NK-92 (cell line): ENCODE data around the gene LRRN3.
"Not testable (repeated sequence)": the region's sequence is repeated elsewhere in the genome, so short reads cannot be mapped to it uniquely, and the experiment has no call there.

Experiments used
- DNase-seq: peaks from one replicate; lab custom pipeline; 2025; ENCODE audit not compliant: unreplicated experiment; lab: John Stamatoyannopoulos, UW

Gene LRRN3

GRCh38 chr7:111090846-111091245 is at the start of gene LRRN3:
Gene LRRN3 (plus strand): TSS chr7:111091127. CDS start chr7:111122773, 31,646 bp downstream.
- no peak for DNase-seq

GRCh38 chr7:111041577-111041976 is 49.4 kb upstream of the LRRN3 start:
- no peak for DNase-seq

GRCh38 chr7:111042842-111043241 is 48.1 kb upstream of the LRRN3 start:
- no peak for DNase-seq

GRCh38 chr7:111043561-111043960 is 47.4 kb upstream of the LRRN3 start:
- no peak for DNase-seq

- no peak for DNase-seq
These were observed 45.5 kb upstream of the LRRN3 start for GRCh38 chr7:111045449-111045848.

GRCh38 chr7:111047595-111047994 is 43.3 kb upstream of the LRRN3 start:
- DNase-seq, result no peak

GRCh38 chr7:111049971-111050680 is 40.8 kb upstream of the LRRN3 start:
- DNase-seq, result no peak

- no peak for DNase-seq
These were observed 40.0 kb upstream of the LRRN3 start for GRCh38 chr7:111050875-111051416.

GRCh38 chr7:111051832-111052231 is 39.1 kb upstream of the LRRN3 start:
- DNase-seq, result no peak

GRCh38 chr7:111053035-111053434 is 37.9 kb upstream of the LRRN3 start:
- DNase-seq, result no peak

GRCh38 chr7:111056371-111056770 is 34.6 kb upstream of the LRRN3 start:
- no peak for DNase-seq

- no peak for DNase-seq
These were observed 33.9 kb upstream of the LRRN3 start for GRCh38 chr7:111057066-111057465.

- DNase-seq, result no peak
These were observed 31.1 kb upstream of the LRRN3 start for GRCh38 chr7:111059833-111060232.

- no peak for DNase-seq
These were observed 27.8 kb upstream of the LRRN3 start for GRCh38 chr7:111063166-111063565.

GRCh38 chr7:111067251-111067650 is 23.7 kb upstream of the LRRN3 start:
- DNase-seq, result no peak

- no peak for DNase-seq
These were observed 23.2 kb upstream of the LRRN3 start for GRCh38 chr7:111067682-111068081.

- DNase-seq, result no peak
These were observed 22.3 kb upstream of the LRRN3 start for GRCh38 chr7:111068618-111069017.

- no peak for DNase-seq
These were observed 19.4 kb upstream of the LRRN3 start for GRCh38 chr7:111071556-111071955.

GRCh38 chr7:111072658-111073057 is 18.3 kb upstream of the LRRN3 start:
- not testable (repeated sequence) for DNase-seq

- DNase-seq, result no peak
These were observed 16.7 kb upstream of the LRRN3 start for GRCh38 chr7:111074071-111074747.

- DNase-seq, result no peak
These were observed 16.2 kb upstream of the LRRN3 start for GRCh38 chr7:111074748-111075146.

- no peak for DNase-seq
These were observed 15.4 kb upstream of the LRRN3 start for GRCh38 chr7:111075498-111075897.
